Ishikawa (cell line): Measurements from ENCODE around the gene FOXK1.

Experiments
- CEBPB ChIP-seq: IDR thresholded peaks from 2 replicates; pipeline ENCODE4 v1.6.1; 2012
- CREB1 ChIP-seq: IDR thresholded peaks from 2 replicates; pipeline ENCODE4 v1.6.1; 2012; ENCODE audit warnings: low read depth
- EGR1 ChIP-seq: IDR thresholded peaks from 2 replicates; pipeline ENCODE4 v1.6.1; 2012
- EP300 ChIP-seq: IDR thresholded peaks from 2 replicates; pipeline ENCODE4 v1.6.1; 2012; ENCODE audit warnings: borderline replicate concordance
- FOXM1 ChIP-seq: IDR thresholded peaks from 2 replicates; pipeline ENCODE4 v1.6.1; 2012; ENCODE audit warnings: low read depth, borderline replicate concordance
- MAX ChIP-seq: IDR thresholded peaks from 2 replicates; pipeline ENCODE4 v1.6.1; 2012
- RAD21 ChIP-seq: IDR thresholded peaks from 2 replicates; pipeline ENCODE4 v1.6.1; 2012; ENCODE audit warnings: low read depth
- REST ChIP-seq: IDR thresholded peaks from 2 replicates; pipeline ENCODE4 v1.6.1; 2012; ENCODE audit warnings: low read depth, mild to moderate bottlenecking
- TAF1 ChIP-seq: IDR thresholded peaks from 2 replicates; pipeline ENCODE4 v1.6.1; 2012; ENCODE audit warnings: low read depth, mild to moderate bottlenecking
- TCF12 ChIP-seq: IDR thresholded peaks from 2 replicates; pipeline ENCODE4 v1.6.1; 2012; ENCODE audit warnings: low read depth
- TEAD4 ChIP-seq: IDR thresholded peaks from 2 replicates; pipeline ENCODE4 v1.6.1; 2012
- USF1 ChIP-seq: IDR thresholded peaks from 2 replicates; pipeline ENCODE4 v1.6.1; 2012
- YY1 ChIP-seq: IDR thresholded peaks from 2 replicates; pipeline ENCODE4 v1.6.1; 2012; ENCODE audit warnings: low read depth
- ZBTB7A ChIP-seq: IDR thresholded peaks from 2 replicates; pipeline ENCODE4 v1.6.1; 2012; ENCODE audit warnings: low read depth

The FOXK1 gene

DNA sequence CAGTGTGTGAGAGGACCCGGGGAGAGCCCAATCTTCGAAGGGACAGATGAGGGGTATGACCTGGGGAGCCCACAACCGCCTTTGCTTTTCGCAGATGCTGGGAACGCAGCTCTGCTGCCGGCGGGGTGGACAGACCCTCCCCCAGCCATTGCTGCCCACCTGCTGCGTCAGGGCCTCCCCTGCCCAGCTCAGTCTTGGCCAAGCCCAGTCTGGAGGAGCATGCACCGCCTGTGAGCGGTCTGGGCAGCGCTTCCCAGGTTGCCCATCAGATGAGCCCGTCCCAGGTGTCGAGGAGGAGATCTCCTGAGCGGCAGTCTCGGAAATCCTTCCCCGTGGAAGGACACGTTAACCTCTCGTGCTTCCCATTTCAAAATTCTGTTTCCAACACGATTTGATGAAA, 76.0 kb downstream of the FOXK1 start:
- no peak for TF ChIP-seq TCF12

GRCh38 chr7:4758791-4759190, 76.7 kb downstream of the FOXK1 start:
- TF ChIP-seq USF1 = no peak
- no peak for TF ChIP-seq TAF1
- no peak for TF ChIP-seq CREB1
- TF ChIP-seq TCF12 = no peak
- TF ChIP-seq ZBTB7A = no peak
- no peak for TF ChIP-seq RAD21
- no peak for TF ChIP-seq REST
- no peak for TF ChIP-seq MAX
- TF ChIP-seq EP300 = no peak
- TF ChIP-seq CEBPB = no peak
- TF ChIP-seq YY1 = no peak

- TF ChIP-seq TEAD4 = no peak
These were observed 77.1 kb downstream of the FOXK1 start for GRCh38 chr7:4759211-4759610.

DNA sequence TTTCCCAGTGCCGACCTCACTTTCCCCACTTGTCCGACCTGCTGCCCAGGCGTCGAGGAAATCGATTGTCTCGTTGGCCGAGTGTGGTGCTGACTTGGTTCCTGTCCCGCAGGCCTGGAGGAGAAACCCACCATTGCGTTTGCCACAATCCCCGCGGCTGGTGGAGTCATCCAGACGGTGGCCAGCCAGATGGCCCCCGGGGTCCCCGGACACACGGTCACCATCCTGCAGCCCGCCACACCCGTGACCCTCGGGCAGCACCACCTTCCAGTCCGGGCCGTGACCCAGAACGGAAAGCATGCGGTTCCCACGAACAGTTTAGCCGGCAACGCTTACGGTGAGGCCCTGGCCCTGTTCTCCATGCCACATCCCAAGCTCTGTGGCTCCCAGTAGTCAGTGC, 78.9 kb downstream of the FOXK1 start:
- TF ChIP-seq FOXM1 (no peak), YY1 (no peak), MAX (no peak), EGR1 (no peak), CREB1 (no peak), TAF1 (no peak), ZBTB7A (no peak), CEBPB (no peak), REST (no peak)

DNA sequence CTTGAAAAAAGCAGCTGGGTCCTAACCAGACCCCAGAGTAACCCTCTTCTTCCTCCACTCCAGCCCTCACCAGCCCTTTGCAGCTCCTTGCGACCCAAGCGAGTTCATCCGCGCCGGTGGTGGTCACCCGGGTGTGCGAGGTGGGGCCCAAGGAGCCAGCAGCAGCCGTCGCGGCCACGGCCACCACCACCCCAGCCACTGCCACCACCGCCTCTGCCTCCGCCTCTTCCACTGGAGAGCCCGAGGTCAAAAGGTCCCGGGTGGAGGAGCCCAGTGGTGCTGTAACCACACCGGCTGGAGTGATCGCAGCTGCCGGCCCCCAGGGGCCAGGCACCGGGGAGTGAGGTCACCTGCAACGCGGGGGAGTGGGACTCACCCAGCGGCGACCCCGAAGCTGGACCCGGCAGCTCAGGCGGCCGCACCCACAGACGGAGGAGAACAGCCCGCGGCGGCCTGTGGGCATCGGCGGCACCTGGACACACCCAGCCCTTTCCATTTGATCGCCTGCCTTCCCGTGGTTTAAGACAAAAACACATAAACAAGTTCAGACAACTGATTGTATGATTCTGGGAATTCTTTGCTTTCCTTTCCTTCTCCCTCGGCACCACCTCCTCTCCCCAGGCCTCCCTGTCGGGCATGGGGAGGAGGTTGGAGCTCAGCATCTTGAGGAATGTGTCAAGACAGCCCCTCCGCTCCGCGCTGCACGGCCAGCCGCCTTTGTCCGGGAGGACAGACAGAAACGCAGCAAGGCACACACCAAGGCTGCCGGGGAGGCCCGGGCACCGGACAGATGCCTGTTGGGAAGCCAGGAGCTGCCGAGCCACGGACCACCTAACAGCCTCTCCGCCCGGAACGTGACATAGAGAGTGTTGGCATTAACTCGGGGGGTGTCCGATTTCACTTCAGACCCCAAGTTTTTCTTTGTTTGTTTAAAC, 80.3 kb downstream of the FOXK1 start:
- TF ChIP-seq MAX (no peak), TAF1 (no peak), ZBTB7A (no peak), EGR1 (no peak), EP300 (no peak), TEAD4 (no peak), USF1 (no peak), RAD21 (no peak), CREB1 (no peak), REST (no peak)
